Endodermal cell (in vitro differentiated cells): ENCODE data around the gene GPS1. TPM values are rescaled to one million over a fixed set of nuclear protein-coding genes. Genes with fewer than 3 reads are reported as not detected.

Experiments used
- DNase-seq: peaks from one replicate; pipeline ENCODE4 v3.0.0-alpha.2; 2017
- H3K27ac ChIP-seq: 2 replicates; pipeline ENCODE4 v1.5.1; 2013; ENCODE audit warnings: mild to moderate bottlenecking, low read depth, low read length, moderate library complexity
- H3K27me3 ChIP-seq: 2 replicates; pipeline ENCODE4 v1.6.1; 2013; ENCODE audit warnings: mild to moderate bottlenecking, low read length, moderate library complexity; ENCODE audit not compliant: insufficient read depth, control insufficient read depth, poor library complexity, severe bottlenecking
- H3K36me3 ChIP-seq: 2 replicates; pipeline ENCODE4 v1.7.0; 2013; ENCODE audit warnings: mild to moderate bottlenecking, low read length, moderate library complexity; ENCODE audit not compliant: control insufficient read depth, insufficient read depth
- H3K4me1 ChIP-seq: one replicate; pipeline ENCODE4 v1.7.0; 2013; ENCODE audit warnings: low read length; ENCODE audit not compliant: control insufficient read depth, insufficient read depth
- H3K4me3 ChIP-seq: 2 replicates; pipeline ENCODE4 v1.5.1; 2013; ENCODE audit warnings: mild to moderate bottlenecking, low read length, moderate library complexity
- H3K9ac ChIP-seq: 2 replicates; pipeline ENCODE4 v1.6.1; 2013; ENCODE audit warnings: mild to moderate bottlenecking, low read length, moderate library complexity; ENCODE audit not compliant: poor library complexity, severe bottlenecking; ENCODE audit errors: extremely low read depth
- H3K9me3 ChIP-seq: 2 replicates; pipeline ENCODE4 v1.6.1; 2013; ENCODE audit warnings: mild to moderate bottlenecking, low read length, moderate library complexity; ENCODE audit not compliant: control insufficient read depth
- H3K27ac Mint-ChIP-seq: 2 replicates; pipeline ENCODE4 v1.8.0; 2020; ENCODE audit warnings: mixed read lengths
- H3K27me3 Mint-ChIP-seq: 2 replicates; pipeline ENCODE4 v1.8.0; 2021; ENCODE audit warnings: mild to moderate bottlenecking, mixed read lengths; ENCODE audit not compliant: insufficient read depth
- H3K36me3 Mint-ChIP-seq: 2 replicates; pipeline ENCODE4 v1.8.0; 2020; ENCODE audit warnings: low read depth, mixed read lengths
- H3K4me1 Mint-ChIP-seq: 2 replicates; pipeline ENCODE4 v1.8.0; 2020; ENCODE audit warnings: mixed read lengths
- H3K4me3 Mint-ChIP-seq: 2 replicates; pipeline ENCODE4 v1.8.0; 2020; ENCODE audit warnings: mild to moderate bottlenecking, moderate library complexity, mixed read lengths
- H3K9me3 Mint-ChIP-seq: 2 replicates; pipeline ENCODE4 v1.8.0; 2020; ENCODE audit warnings: mild to moderate bottlenecking, mixed read lengths
- WGBS, 2 experiments: methylation state at CpG; one replicate each; pipeline versions ENCODE4 v1.1.5 to v1.1.7; 2013; ENCODE audit warnings: missing lambda C conversion rate in 2 of 2, mixed read lengths in 1 of 2; ENCODE audit not compliant: insufficient coverage in 1 of 2, insufficient read length in 1 of 2; 5-methylcytosine and 5-hydroxymethylcytosine counted together
- total RNA-seq, 2 donors: library from RNA; stranded (reverse); fragmentation: NEBNext Ultra II Directional in 1 of 2; extraction: Animal tissue kit (Norgen Biotek cat#: 25700) in 1 of 2; gene quantifications; 2 replicates in 1 of 2; 3 replicates in 1 of 2; pipeline ENCODE4 v1.2.1, GENCODE V29; 2021
- TF ChIP-seq, protein P1 (sequence below): fragments of 200-600 bp; sonication (generic); conservative IDR thresholded peaks from 2 replicates; pipeline ENCODE4 v1.5.0; 2021; ENCODE audit warnings: antibody characterized with exemption, mild to moderate bottlenecking

Gene GPS1
- total RNA-seq, 2 donors from 2014 or later, result 152 to 153 TPM

GRCh38 chr17:82100502-82101298 is 49.0 kb downstream of the GPS1 start:
- H3K9ac ChIP-seq, result no peak overlapping the region
- WGBS, 2 experiments, result 93 to 95% methylated on average over 27 to 34 of the region's 35 CpGs
- H3K27me3 ChIP-seq, result no peaks in the 10 kb centered on the region
- TF ChIP-seq, protein P1, sequence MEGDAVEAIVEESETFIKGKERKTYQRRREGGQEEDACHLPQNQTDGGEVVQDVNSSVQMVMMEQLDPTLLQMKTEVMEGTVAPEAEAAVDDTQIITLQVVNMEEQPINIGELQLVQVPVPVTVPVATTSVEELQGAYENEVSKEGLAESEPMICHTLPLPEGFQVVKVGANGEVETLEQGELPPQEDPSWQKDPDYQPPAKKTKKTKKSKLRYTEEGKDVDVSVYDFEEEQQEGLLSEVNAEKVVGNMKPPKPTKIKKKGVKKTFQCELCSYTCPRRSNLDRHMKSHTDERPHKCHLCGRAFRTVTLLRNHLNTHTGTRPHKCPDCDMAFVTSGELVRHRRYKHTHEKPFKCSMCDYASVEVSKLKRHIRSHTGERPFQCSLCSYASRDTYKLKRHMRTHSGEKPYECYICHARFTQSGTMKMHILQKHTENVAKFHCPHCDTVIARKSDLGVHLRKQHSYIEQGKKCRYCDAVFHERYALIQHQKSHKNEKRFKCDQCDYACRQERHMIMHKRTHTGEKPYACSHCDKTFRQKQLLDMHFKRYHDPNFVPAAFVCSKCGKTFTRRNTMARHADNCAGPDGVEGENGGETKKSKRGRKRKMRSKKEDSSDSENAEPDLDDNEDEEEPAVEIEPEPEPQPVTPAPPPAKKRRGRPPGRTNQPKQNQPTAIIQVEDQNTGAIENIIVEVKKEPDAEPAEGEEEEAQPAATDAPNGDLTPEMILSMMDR, result no peak
- peaks cover 12% of the 10 kb centered on the region for H3K36me3 ChIP-seq
- no peak overlapping the region for H3K27ac ChIP-seq
- Mint-ChIP-seq H3K4me1 (peaks cover 34% of the 10 kb centered on the region), H3K9me3 (no peaks in the 10 kb centered on the region), H3K4me3 (peak overlapping the region; percentile 61), H3K36me3 (peaks cover 3% of the 10 kb centered on the region), H3K27me3 (no peaks in the 10 kb centered on the region), H3K27ac (no peak overlapping the region)
- no peak for DNase-seq
- H3K4me1 ChIP-seq, result peaks cover 25% of the 10 kb centered on the region
- H3K4me3 ChIP-seq, result no peak overlapping the region
- H3K9me3 ChIP-seq, result no peaks in the 10 kb centered on the region

DNA sequence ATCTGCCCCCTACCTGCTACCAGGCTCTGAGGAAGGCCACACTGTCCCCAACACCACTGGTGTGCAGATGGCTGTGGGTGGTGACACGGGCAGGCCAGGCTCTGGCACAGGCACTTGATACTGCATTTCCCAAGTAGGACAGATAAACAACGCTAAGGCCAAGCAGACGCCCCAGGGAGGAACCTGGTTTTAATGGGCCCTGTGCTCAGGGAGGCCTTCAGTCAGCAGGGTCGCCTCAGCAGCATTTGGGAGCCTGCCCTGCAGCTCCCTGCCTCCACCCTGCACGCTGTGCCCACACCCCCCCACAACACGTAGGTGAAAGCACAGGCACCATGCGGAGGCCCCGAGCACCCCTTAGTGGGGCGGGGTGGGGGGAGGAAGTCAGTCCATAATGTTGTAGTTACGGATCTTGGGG is 49.6 kb downstream of the GPS1 start:
- no peak for DNase-seq
- Histone ChIP-seq H3K36me3 (peaks cover 5% of the 10 kb centered on the region), H3K27me3 (no peaks in the 10 kb centered on the region), H3K4me3 (no peak overlapping the region), H3K9ac (no peak overlapping the region), H3K4me1 (peaks cover 25% of the 10 kb centered on the region), H3K9me3 (no peaks in the 10 kb centered on the region), H3K27ac (no peak overlapping the region)
- Mint-ChIP-seq H3K4me1 (peaks cover 36% of the 10 kb centered on the region), H3K27me3 (no peaks in the 10 kb centered on the region), H3K4me3 (no peak overlapping the region), H3K9me3 (no peaks in the 10 kb centered on the region), H3K36me3 (no peaks in the 10 kb centered on the region), H3K27ac (no peak overlapping the region)
- TF ChIP-seq, protein P1, result no peak
- WGBS, 2 experiments, result 91 to 94% methylated on average over 7 to 10 of the region's 10 CpGs

GRCh38 chr17:82101767-82102679 is 50.3 kb downstream of the GPS1 start:
- peaks cover 23% of the 10 kb centered on the region for H3K4me1 ChIP-seq
- no peaks in the 10 kb centered on the region for H3K9me3 Mint-ChIP-seq
- H3K9me3 ChIP-seq, result no peaks in the 10 kb centered on the region
- H3K4me3 Mint-ChIP-seq, result no peak overlapping the region
- 85 to 87% methylated on average over 12 to 18 of the region's 18 CpGs for WGBS, 2 experiments
- peak overlapping the region; percentile 66 for H3K27ac Mint-ChIP-seq
- H3K4me1 Mint-ChIP-seq, result peaks cover 40% of the 10 kb centered on the region
- no peaks in the 10 kb centered on the region for H3K36me3 ChIP-seq
- no peaks in the 10 kb centered on the region for H3K27me3 ChIP-seq
- H3K27me3 Mint-ChIP-seq, result no peaks in the 10 kb centered on the region
- no peak overlapping the region for H3K27ac ChIP-seq
- no peak for DNase-seq
- H3K9ac ChIP-seq, result no peak overlapping the region
- no peak overlapping the region for H3K4me3 ChIP-seq
- TF ChIP-seq, protein P1, result peak; percentile 27
- H3K36me3 Mint-ChIP-seq, result no peaks in the 10 kb centered on the region
